ENCODE data around the gene ADARB1. TPM values are rescaled to one million over a fixed set of nuclear protein-coding genes. Genes with fewer than 3 reads are reported as not detected.
A peak's percentile ranks its signal among the peaks of the same experiment; 100 is the strongest.

The ADARB1 gene
- total and polyA plus RNA-seq, 9 of the 15 experiments (the other 6 are each of a cell fraction or from before 2014, with no cell fraction given) = 6.7 to 16.0 (median 8.3) TPM

DNA sequence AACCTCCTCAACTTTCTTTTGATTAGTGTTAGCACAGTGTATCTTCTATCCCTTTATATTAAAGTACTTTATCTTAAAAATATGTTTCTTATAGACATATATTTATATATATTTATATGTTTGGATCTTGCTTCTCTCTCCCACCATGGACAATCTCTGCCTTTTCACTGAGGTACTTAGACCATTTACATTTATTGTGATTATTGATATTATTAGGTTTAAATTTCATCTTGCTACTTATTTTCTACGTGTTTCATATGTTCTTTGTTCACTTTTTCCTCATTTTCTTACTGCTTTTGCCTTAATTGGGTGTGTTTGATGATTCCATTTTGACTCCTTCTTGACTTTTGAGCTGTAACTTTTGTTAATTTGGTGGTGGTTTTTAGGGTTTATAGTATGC is 142.6 kb downstream of the ADARB1 start:
- ChIA-PET POLR2A (interaction anchor here (1.0 kb wide), 1 partner anchor 45 kb away, joined by 3 read pairs; no protein-coding TSS in a partner anchor), CTCF (ENCODE audit: low intra/inter-chr PET ratio) (no interaction called here)

More for the DNA sequence above, 142.6 kb downstream of the ADARB1 start:
- intact Hi-C loops (cut with micrococcal nuclease) = no loop called here
- H3K9me1 ChIP-seq (ENCODE audit: control insufficient read depth, insufficient read depth, low read length) = no peaks in the 10 kb centered on the region
- no peak for DNase-seq (ENCODE audit: extremely low read depth in 1 of 4, low spot score in 3 of 4)
- H3K79me2 ChIP-seq (ENCODE audit: control insufficient read depth, insufficient read depth, low read length) = no peaks in the 10 kb centered on the region
- in situ Hi-C loops (cut with MboI) = no loop called here
- H2AFZ ChIP-seq (ENCODE audit: low read depth, low read length) = no peak overlapping the region
- no TSS peak for BruUV-seq (replicated peaks)
- no peaks in the 10 kb centered on the region for H3K9me3 ChIP-seq (replicated peaks; ENCODE audit: control insufficient read depth, insufficient read depth, low read depth, low read length)
- ATAC-seq = no peak
- no peak for FAIRE-seq
- 0% methylated on average over 1 of the region's 1 CpG for WGBS (ENCODE audit: insufficient coverage, low coverage, missing lambda C conversion rate)
- H4K20me1 ChIP-seq (replicated peaks; ENCODE audit: control insufficient read depth, insufficient read depth, low read length) = no peaks in the 10 kb centered on the region
- no peak overlapping the region for H3K4me3 ChIP-seq
- no peak overlapping the region for H3K9ac ChIP-seq (ENCODE audit: insufficient read depth in 1 of 2, low read depth in 2 of 2, low read length in 2 of 2)
- H3K27ac ChIP-seq (ENCODE audit: extremely low read depth, low read depth, low read length) = no peak overlapping the region
- H3K4me1 ChIP-seq (replicated peaks in 1 of 2; ENCODE audit: control insufficient read depth in 2 of 2, insufficient read depth in 2 of 2, low read length in 2 of 2) = peaks cover 1 to 4% of the 10 kb centered on the region in 2 experiments
- H3K4me2 ChIP-seq (ENCODE audit: insufficient read depth, low read length) = no peak overlapping the region
- TF ChIP-seq RBM25 (IDR thresholded peaks at IDR 0.05; ENCODE audit: low read depth, low read length, severe bottlenecking) = peak; percentile 41
- peak; percentile 96 for TF ChIP-seq ZNF507 (tag; conservative IDR thresholded peaks at IDR 0.05)
- TF ChIP-seq PRPF4 (IDR thresholded peaks at IDR 0.05; ENCODE audit: insufficient read depth, low read depth, low read length, poor library complexity, severe bottlenecking) = no peak
- no peak for TF ChIP-seq CTCF (IDR thresholded peaks at IDR 0.05 in 2 of 3, conservative IDR thresholded peaks at IDR 0.05 in 1 of 3; ENCODE audit: insufficient read depth in 2 of 3, low read depth in 1 of 3, low read length in 3 of 3)
- no peaks in the 10 kb centered on the region for H3K36me3 ChIP-seq (ENCODE audit: control insufficient read depth, insufficient read depth, low read length)
- peaks cover 0 to 5% of the 10 kb centered on the region in 2 experiments; a peak in 1 of 5 replicates for H3K27me3 ChIP-seq (ENCODE audit: control insufficient read depth in 2 of 2, insufficient read depth in 2 of 2, low read length in 2 of 2)

Measured in K562 (cell line).